Right lung (tissue), 5 donors: ENCODE data around the gene TESPA1. TPM values are rescaled to one million over a fixed set of nuclear protein-coding genes. Genes with fewer than 3 reads are reported as not detected.
"Not testable (repeated sequence)": the region's sequence is repeated elsewhere in the genome, so short reads cannot be mapped to it uniquely, and the experiment has no call there.

Experiments used
- DNase-seq, 2 donors: peaks; one replicate each; pipeline ENCODE4 v3.0.0-alpha.2; 2013
- polyA plus RNA-seq, 5 donors: library from polyadenylated mRNA; unstranded; fragments of 120-200 nt; gene quantifications; one replicate each; pipeline versions ENCODE4 v1.2.1 to v1.2.3, GENCODE V29; 2013; ENCODE audit warnings: inconsistent platforms in 1 of 5, low replicate concordance in 1 of 5; ENCODE audit not compliant: insufficient read length in 5 of 5, insufficient read depth in 1 of 5

Gene TESPA1
- polyA plus RNA-seq, 5 donors: 0.73 to 1.3 (median 0.86) TPM

DNA sequence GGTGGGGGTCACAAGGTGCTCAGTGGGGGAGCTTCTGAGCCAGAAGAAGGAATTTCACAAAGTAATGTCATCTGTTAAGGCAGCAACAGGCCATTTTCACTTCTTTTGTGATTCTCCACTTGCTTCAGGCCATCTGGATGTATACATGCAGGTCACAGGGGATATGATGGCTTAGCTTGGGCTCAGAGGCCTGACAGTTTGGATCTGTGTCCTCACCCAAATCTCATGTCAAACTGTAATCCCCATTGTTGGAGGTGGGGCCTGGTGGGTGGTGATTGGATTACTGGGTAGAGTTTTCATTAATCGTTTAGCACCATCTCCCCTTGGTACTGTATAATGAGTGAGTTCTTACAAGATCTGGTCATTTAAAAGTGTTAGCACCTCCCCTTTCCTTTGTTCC lies 36.4 kb downstream of the TESPA1 start:
- DNase-seq: no peak

DNA sequence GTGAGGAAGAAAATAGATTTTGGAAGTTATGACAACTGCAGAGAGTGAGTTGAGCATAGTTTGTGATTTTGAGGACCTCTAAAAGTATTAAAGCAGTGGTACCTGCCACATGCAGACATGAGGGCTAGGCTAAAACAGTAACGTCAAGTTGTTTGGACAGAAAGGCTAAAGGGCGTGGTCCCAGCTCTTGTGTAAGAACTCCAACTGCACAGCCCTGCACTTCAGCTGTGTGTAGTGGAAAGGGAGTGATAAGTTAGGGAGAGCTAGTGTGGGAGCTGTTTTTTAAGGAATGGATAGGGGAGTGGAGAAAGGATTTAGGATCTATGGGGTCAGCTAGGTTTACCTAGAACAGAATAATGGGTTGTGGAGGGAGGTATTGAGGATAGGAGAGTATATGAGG lies 39.5 kb downstream of the TESPA1 start:
- DNase-seq: peak in 1 of 2 donors; percentile 5

DNA sequence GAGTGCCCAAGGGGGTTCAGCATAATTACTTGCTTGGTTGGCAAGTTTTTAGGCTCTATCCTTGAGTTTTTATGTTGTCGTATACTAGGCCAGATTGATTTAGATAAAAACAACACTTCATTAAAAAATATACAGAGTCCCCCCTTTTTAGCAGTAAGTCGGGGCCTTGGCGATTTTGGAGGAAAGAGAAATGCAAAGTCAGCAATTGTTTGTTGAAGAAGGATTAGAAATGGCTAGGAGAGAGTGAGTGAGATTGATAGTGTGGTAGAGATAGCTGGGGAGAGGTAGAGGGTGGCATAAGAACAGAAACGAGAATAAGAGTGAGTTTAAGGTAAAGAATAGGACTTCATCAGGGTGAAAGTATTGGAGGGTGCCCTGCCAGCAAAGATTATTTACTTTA lies 41.3 kb downstream of the TESPA1 start:
- DNase-seq: not testable (repeated sequence)

DNA sequence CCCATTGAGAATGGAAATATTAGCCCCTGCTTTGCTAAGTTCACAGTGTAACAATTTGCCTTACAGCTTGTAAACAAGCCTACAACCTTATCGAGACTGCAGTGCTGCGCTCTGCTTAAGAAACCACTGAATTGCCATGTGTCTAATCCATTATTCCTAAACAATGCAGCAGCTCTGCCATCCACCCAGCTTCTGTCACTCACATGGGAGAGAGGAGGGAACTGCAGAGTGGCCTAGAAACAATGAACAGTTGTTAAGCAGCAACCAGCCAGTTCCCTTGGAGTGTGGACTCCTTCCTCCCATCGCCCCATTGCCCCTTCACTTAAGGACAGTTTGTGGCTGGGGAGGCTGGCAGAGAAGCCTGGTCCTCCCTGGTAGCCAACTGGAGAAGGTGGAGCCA lies 42.9 kb downstream of the TESPA1 start:
- DNase-seq: no peak

DNA sequence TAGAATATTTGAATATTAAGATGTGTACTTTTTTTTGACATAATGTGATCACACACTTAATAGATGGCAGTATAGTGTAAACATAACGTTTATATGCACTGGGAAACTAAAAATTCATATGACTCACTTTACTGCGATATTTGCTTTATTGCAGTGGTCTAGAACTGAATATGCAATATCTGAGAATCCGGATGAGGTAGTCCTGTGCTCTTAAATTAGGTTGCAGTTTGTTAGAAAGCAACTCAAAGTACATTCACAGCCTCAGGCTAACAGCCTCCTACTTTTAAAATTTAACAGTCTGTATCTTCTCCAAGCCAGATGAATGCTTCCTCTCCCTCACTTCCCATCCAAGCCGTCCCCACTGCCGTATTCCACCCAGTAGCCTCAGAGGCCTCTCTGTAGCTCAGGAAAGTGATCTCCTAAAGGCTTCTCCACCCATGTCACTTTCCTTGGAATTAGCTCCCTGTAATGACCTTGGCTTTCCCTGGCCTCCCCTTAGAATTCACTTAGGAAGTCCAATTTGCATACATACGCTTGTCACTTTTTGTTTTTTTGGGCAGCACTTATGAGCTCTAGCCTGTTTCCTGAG lies 43.7 kb downstream of the TESPA1 start:
- no peak for DNase-seq

DNA sequence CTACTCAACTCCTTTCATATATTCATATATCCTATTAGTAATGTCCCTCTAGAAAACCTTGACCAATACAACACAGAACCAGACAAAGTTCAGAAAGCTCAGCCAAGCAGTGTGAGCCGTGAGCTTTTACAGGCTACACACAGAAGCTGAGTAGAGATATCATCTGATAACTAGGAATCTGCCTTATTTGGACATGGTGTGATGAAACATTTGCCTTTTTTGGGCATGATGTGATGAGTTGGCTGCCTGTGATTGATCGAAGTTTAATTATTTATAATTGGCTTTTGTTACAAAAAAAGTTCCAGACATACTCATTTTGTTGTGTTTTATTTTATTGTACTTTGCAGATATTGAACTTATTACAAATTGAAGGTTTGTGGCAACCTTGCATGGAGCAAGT lies 46.6 kb downstream of the TESPA1 start:
- no peak for DNase-seq

DNA sequence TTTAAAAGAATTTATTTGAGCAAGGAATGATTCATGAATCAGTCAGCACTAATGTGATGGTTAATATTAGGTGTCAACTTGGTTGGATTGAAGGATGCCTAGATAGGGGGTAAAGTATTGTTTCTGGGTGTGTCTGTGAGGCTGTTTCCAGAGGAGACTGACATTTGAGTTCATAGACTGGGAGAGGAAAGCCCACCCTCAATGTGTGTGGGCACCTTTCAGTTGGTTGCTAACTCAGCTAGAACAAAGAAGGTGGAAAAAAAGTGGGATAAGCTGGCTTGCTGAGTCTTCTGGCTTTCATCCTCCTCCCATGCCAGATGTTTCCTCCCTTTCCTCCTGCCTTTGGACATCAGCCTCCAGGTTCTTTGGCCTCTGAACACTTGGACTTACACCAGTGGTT lies 47.2 kb downstream of the TESPA1 start:
- no peak for DNase-seq

DNA sequence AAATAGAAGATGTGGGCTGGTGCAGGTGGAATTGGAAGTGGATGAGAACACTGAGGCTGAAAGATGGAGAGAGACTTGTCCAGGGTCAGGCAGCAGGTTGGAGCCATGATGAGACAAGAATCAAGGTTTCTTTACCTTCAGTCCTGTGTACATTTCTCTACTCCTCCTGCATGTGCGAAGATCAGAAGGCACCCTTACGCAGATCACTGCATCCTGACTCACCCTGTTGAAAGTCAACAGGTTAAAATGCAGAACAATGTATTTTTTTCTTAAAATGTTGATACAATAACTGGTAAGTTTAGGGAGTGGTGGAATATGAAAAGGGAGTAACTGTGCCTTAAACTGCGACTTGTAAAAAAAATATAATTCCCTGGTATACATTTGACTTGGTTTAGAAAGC lies 47.8 kb downstream of the TESPA1 start:
- no peak for DNase-seq

DNA sequence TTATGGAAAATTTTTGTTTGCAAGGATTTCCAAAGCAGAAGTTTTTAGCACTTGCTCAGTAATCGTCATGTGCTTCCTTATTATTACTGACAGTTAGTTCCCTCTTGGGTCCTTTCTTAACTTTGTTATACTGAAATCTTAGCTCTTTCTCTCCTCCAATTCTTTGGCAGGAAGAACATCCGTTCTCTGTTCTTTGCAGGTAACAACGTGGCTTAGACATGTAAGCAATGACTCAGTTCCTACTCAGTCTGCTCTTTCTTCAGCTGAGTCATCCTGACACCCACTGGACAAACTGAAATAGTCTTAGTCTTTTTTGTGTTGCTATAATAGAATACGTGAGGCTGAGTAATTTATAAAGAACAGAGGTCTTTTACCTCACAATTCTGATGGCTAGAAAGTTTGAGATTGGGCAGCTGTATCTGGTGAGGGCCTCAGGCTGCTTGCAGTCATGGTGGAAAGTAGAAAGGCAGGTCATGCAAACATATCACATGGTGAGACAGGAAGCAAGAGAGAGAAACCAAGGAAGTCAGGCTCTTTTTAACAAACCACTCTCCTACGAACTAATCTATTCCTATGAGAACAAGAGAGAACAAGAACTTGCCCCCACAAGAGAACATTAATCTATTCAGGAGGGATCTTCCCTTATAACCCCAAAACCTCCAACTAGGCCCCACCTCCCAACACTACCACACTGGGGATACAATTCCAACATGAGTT lies 49.2 kb downstream of the TESPA1 start:
- DNase-seq: no peak

DNA sequence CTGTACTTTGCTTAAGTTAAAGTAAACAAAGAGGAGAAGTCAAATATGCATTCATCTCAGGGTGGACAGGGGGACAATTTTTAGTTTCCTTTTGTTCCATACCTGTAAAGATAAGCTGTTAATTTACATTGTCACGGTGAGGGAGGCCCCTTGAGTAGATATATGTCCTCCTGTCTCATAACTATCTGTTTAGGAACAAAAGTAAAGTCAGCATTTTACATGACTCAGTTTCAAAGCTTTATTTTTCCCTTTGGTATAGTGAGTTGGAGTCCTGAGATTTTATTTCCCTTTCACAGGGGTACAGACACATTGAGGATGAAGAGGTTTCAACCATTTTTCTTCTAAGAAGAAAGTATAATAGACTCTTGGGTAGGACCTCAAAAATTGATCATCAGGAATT lies 50.1 kb downstream of the TESPA1 start:
- DNase-seq: no peak

DNA sequence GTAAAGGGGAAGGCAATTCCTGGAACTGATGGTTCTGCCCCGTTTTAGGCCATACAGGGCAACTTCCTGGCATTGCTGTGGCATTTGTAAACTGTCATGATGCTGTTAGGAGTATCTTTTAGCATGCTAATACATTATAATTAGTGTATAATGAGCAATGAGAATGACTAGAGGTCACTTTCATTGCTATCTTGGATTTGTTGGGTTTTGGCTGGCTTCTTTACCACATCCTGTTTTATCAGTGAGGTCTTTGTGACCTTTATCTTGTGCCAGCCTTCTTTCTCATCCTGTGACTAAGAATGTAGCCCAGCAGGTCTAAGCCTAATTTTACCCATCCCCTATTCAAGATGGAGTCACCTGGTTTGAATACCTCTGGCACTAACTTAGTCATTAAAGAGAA lies 51.2 kb downstream of the TESPA1 start:
- no peak for DNase-seq

DNA sequence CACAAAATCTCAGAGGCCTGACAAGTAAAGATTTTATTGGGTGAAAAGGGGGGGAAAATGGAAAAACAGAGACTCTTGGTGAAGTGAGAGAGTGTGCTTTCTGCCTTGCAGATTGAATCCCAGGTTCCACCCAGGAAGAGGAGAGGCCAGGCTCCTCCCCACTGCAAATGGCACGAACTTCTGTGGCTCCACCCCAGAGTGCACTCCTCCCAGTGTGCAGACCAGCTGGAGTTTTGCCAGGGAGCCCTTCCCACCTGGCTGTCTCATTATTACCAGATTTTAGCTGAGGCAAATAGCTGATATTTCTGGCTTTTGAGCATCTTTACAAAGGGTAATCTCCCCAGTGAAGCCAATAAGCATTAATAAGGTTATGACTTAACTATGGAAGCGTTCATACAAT lies 51.9 kb downstream of the TESPA1 start:
- no peak for DNase-seq

DNA sequence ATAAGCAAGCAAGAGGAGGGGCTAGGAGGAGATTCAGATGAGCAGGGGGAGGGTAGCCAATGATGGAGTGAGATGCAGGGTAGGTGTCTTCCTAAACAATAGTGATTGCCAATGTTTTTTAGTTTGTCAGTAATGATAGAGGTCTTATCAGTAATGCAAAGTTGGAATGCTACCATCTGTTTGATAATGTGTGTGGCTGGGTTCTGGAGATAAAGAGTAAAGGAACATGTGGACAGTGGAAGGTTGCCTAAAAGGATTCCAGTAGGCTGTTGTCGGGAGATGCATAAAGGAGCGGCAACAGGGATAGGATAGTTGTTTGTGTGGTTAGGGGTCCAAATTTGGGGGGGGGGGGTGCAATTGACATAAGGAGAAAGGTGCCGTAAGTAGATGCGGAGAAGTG lies 52.5 kb downstream of the TESPA1 start:
- DNase-seq: no peak

DNA sequence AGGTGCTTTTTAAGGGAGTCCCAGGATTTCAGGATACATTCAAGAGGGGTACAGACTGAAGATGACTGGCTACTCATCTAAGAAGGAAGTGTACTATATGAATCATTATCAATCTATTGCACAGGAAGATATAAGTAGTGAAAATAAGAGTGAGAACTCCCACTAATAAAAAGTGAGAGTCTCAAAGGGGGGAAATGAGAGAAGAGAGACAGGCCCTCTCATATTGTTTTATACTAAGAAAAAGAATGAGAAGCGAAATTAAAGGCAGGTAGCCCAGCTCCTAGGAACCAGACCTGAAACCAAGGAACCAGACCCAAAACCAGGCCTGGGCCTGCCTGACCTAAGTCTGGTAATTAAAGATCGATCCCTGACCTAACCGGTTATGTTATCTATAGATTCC lies 54.6 kb downstream of the TESPA1 start:
- no peak for DNase-seq

DNA sequence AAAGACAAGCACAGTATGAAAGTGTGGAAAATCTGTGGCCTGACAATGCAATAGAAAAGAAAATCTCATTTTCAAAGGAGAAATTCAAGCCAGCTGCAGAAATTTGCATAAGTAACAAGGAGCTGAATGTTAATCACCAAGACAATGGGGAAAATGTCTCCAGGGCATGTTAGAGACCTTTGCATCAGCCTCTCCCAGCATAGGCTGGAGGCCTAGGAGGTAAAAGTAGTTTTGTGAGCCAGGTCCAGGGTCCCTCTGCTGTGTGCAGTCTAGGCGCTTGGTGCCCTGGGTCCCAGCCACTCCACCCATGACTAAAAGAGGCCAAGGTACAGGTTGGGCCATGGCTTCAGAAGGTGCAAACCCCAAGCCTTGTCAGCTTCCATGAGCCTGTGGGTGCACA lies 58.3 kb downstream of the TESPA1 start:
- DNase-seq: no peak

DNA sequence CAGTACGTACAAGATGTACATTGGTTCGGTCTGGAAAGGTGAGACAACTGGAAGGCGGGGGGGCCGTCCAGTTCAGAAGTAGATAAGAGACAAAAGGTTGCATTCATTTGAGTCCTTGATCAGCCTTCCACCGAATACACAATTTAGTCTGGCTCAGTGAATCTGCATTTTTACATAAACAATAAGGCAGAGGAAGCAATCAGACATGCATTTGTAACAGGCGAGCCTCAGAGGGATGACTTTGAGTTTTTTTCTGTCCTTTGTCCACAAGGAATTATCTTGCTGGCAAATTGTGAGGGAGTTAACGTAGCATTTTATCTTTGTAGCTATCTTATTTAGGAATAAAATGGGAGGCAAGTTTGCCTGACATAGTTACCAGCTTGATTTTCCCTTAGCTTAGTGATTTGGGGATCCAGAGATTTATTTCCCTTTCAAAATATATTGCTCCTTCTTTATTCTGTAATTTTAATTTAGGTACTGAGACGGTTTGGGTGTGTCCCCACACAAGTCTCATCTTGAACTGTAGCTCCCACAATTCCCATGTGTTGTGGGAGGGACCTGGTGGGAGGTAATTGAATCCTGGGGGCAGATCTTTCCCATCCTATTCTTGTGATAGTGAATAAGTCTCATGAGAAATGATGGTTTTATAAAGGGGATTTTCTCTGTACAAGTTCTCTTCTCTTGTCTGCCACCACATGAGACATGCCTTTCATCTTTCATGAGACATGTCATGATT lies 59.4 kb downstream of the TESPA1 start:
- DNase-seq: no peak

DNA sequence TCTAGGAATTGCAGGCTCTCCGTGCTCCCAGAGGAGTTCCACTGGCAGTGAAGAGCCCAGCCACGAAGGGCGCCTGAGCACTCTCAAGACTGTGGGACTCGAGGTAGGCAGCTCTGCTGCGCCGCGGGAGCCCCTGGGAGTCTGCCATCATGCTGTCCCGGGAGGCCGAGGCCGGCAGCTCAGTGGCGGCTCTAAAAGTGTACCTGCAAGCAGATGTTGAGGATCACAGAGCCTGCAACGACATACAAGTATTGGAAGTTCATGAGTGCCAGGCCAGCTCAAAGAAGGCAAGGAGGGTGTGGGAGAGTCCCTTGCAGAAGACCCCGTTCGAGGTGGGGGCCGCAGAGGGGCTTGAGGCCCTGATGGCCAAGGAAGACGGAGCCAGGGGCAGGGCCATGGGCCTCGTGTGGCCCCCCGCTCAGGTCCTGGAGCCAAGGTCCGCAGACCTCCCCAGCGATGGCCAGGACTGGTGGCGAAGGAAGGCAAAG lies 67.5 kb downstream of the TESPA1 start:
- DNase-seq: no peak

Other genes with a start within 250 kb of the TESPA1 start
- gene MUCL1, start 130.2 kb downstream of the TESPA1 start, polyA plus RNA-seq: not detected
- gene NEUROD4, start 35.2 kb upstream of the TESPA1 start, polyA plus RNA-seq: under 1 TPM in 2 of 5 donors, not detected in 3; 0.04 to 0.09 TPM
- gene OR9K2, start 141.6 kb upstream of the TESPA1 start, polyA plus RNA-seq: not detected
- not detected for gene OR10A7, start 236.3 kb upstream of the TESPA1 start, polyA plus RNA-seq